Upper lobe of left lung (tissue), 4 donors: ENCODE data around the gene CACNA1A.

Experiments
- POLR2A ChIP-seq, 4 donors: fragments of 450-650 bp; IDR thresholded peaks; one replicate each; pipeline ENCODE4 v1.5.1; 2016 to 2017; ENCODE audit warnings: antibody characterized with exemption in 4 of 4, mild to moderate bottlenecking in 2 of 4
- TF ChIP-seq, protein P1 (sequence below), 6 experiments: fragments of 450-650 bp in 4 of 6; fragments of 200-600 bp in 2 of 6; sonication (generic) in 2 of 6; IDR thresholded peaks; one replicate each; pipeline ENCODE4 v1.5.1; 2016 to 2019; ENCODE audit warnings: antibody characterized with exemption in 6 of 6

DNA sequence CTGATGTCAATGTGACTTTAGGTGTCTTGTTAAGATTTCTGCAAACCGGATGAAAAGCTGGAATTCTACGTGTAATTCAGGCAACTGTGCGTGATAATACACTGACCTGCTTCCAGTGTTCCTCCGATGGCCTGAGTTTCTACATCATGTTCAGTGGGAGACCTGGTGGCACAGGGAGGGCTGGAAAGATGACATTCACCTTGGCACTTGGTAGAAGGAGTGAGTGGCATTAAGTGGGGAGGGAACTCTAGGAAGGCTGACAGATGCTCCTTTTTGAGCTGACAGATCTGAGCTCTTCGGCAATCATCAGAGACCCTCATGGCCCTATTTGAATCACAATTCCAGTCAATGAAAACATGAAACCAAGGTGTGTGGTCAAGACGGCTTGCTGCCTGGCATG, 4.0 kb downstream of the CACNA1A start:
- TF ChIP-seq, protein P1, sequence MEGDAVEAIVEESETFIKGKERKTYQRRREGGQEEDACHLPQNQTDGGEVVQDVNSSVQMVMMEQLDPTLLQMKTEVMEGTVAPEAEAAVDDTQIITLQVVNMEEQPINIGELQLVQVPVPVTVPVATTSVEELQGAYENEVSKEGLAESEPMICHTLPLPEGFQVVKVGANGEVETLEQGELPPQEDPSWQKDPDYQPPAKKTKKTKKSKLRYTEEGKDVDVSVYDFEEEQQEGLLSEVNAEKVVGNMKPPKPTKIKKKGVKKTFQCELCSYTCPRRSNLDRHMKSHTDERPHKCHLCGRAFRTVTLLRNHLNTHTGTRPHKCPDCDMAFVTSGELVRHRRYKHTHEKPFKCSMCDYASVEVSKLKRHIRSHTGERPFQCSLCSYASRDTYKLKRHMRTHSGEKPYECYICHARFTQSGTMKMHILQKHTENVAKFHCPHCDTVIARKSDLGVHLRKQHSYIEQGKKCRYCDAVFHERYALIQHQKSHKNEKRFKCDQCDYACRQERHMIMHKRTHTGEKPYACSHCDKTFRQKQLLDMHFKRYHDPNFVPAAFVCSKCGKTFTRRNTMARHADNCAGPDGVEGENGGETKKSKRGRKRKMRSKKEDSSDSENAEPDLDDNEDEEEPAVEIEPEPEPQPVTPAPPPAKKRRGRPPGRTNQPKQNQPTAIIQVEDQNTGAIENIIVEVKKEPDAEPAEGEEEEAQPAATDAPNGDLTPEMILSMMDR (IDR thresholded peaks at IDR 0.05), result no peak
- TF ChIP-seq POLR2A (IDR thresholded peaks at IDR 0.05), result no peak
